DMS79 (cell line): ENCODE data around the gene SSBP2.

ENCODE experiments used
- DNase-seq: peaks from one replicate; lab custom pipeline; 2025; lab: John Stamatoyannopoulos, UW

The SSBP2 gene

DNA sequence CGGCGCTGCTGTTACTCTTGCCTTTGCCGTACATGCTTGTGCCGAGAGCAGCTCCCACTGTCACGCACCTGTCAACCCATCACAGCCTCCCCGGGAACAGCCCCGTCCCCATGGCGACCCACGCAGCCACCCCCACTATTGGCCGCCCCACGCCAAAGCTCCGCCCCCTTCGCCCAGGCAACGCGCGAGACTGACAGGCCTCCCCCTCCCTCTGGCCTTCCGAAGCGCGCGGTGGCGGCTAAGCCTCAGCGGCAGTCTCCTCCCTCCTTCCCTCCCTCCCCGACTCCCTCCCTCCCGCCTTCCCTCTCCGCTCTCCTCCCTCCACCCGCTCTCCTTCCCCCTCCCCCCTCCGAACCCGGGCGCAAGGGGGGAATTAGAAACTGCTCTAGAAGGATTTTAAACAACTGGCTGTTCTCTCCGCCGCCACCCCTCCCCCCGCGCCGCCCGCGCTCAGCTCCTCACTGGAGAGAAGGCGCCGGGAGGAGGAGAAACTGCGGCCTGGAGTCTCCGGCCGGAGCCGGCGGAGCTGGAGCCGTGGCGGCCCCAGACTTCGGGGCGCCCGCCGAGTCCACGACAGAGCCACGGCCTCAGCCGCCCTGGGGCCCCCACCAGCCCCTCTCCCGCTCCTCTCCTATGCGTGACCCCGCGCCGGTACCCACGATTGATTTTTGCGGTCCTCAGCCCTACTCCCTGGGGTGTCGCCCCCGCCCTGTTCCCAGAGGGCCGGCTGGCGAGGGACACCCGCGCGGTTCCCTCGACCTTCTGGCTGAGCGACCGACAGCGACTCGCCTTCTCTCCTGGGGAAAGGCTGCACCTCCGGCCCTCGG, at the start of gene SSBP2:
Gene SSBP2 (minus strand): TSS at position 89 of the 827 bp plus-strand sequence. CDS start 55 bp downstream, at position 34.
- peak; percentile 92 for DNase-seq

DNA sequence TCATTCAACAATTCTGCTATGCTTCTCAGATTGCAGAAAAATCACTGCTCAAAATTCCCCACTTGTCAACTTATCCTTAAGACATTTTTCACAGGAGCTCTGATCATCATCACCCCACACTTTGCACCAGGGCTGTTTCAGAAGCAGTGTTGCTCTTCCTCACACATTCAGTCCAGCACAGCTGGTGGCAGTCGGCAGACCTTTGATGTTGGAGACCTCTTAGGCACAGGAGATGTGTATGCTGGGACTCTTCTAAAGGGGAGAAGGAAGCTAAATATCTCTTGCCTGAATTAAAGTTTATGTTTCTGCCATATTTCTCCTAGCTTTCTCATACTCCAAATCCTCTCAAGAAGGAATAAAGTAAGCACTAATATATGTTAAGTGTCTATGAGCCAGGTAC, 44.8 kb upstream of the SSBP2 start:
- DNase-seq = no peak

DNA sequence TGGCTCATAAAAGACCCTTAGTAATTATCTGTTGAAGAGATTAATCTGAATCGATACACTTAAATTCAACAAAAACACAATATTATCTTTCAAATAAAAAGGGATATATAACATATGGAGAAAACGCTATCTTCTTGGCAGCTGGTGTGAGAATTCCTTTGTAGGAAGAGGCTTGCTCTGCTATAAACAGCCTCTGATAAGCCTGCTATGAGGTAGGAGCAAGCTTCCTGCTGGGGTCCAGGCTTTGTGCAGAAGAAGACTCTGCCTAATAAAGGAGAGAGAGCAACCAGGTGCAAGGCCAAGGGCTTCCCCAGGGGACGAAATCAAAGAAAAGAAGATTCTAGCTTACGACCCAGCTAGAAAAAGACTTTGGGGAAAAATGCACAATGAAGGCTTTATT, 43.3 kb upstream of the SSBP2 start:
- no peak for DNase-seq

DNA sequence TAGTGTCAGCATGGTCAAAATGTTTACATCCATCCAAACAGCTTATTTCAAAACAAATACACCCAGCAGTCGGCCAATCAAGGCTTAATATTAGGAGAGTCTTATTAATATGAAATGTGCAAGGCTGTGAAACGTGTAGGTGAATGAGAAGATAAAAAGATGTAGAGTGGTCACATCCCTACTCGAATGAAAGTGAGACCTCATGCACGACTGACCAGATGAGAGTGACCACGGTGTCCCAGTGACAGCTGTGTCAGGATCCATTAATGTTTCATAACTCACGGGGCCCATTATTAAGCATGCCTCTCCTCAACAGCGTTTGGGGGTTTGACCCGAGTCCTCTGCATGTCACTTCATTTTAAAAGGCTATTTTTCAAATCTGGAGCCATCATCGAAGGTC, 39.4 kb upstream of the SSBP2 start:
- no peak for DNase-seq

DNA sequence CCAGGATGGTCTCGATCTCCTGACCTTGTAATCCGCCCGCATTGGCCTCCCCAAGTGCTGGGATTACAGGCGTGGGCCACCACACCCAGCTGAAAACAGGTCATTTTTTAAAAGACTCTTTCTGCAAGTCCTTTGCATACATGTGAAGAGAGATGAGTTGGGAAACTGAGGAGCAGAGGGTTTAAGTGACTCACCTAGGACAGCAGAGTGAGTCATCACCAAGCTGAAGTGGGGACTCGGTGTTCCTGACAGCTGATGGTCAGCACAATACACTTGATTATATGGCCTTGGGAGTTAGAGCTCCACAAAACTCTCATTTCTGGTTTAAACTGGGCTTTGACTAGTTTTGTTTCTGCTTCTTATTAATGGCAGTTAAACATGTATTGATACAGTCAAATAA, 38.1 kb upstream of the SSBP2 start:
- DNase-seq = no peak

DNA sequence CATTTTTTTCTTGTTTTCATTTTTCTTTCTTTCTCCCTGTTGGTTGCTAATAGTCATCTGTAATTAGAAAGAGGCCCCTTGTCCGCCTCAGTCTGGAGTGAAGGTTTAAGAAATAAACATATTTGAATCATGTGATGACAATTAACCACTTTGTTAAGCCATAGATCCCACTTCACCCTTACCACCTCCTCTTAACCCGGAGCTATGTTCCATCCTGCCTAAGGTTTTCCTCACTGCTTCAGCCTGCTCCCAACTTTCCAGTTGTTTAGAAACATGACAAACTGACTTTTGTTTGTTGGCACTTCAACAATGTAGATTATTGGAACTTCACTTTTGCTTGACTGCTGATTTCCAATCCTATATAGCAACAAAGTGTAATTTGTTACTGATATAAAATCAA, 37.4 kb upstream of the SSBP2 start:
- DNase-seq = no peak

DNA sequence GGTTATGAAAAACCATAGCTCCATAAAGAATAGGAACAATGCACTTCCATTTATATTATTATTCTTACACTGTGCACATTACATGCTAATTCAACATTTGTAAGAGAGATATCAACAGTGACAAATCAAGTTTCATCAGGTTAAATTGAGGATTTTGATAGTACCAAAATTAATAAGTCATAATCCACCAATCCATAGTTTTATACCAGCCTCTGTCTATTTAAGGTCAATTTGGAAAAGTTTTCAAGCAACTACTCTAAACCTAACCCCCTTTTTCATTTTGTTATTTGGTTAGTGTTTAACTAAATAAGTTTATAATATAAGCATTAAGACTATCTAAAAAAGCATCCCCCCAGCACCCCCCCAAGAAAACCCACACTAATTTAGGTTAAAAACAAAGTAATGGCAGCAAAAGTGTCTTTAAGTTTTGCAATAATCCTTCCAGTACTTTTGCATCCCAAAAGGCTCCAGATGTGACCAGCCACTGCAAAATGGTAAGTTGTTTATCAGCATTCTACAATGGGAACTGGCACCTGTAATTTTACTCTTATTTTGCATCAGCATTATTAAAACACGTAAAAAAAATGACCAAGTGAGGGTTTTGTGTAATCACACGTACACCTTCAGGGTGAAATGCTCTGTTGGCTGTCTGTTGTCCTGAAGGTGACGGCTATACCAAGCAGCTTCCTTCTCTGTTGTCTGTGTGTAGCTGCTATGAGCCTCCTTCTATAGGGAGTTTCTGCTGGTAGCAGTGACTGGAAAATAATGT, 36.8 kb upstream of the SSBP2 start:
- peak; percentile 41 for DNase-seq

DNA sequence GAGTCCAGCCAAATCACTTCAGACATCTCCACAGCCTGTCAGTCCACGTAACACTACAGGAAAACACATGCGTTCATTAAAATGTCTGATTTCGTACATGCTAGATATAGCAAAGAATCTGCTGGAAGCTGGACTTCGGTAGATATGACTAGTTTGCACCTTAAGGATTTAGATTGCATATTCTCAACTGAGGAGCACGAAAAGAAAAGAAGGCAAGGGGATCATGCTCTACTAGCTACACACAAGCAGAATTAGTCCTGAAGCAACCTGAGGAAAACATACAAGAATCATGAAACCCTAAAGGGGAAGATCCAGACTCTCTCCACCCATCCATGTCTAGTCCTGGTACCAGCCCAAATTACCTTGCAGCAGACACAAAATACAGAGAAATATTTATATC, 36.1 kb upstream of the SSBP2 start:
- DNase-seq = no peak

DNA sequence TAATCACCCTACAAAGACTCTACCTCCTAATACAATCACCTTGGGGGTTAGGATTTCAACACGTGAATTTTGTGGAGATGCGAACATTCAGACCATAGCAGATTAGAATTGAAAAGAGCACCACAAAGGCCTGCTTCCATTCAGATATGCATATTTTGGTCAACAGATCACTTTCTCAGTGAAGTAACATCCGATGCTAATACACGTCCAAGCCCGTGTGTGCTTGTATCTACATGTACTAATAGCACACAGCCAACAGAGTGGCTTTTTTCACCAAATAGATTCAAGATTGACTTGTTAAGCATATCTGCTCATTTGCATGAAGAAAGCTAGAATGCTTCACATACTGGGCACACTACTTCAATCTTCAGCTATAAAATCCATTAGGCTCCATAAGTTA, 35.6 kb upstream of the SSBP2 start:
- no peak for DNase-seq

DNA sequence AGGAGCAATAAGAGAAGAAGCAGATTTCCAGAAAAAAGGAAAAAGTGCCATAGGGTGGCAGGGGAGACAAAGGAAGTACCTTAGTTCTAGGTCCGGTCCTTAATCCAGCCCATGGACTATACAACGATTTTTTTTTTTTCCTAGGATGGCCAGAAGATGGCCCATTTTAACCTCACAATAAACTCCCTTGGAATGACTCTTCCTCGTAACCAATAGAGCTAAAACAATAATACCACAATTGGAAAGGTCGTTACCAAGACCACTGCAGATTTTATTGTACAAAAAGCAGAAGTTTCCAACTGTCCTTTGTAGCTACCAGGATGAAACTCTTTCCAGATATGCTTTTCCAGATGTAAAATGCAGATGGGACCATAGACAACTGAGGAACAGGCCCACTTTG, 34.4 kb upstream of the SSBP2 start:
- no peak for DNase-seq

DNA sequence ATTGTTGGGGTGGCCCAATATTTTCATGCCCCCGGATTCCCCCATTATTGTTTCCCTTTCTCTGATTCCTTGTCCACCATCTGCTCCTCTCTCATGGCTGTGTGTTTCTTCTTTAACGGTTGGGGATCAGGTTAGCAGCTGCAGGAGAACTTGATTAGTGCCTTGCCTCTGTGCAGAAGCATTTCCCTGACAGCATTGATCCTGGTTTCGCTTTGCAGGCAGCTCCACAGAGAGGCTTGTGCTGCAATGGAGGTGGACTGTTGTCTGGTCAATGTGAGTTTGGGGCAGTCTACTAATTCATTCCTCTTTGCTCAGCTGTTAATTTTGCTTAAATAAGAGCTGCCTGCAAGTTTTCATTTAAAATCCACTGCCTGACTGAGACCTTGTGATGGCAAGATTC, 32.5 kb upstream of the SSBP2 start:
- DNase-seq = no peak

DNA sequence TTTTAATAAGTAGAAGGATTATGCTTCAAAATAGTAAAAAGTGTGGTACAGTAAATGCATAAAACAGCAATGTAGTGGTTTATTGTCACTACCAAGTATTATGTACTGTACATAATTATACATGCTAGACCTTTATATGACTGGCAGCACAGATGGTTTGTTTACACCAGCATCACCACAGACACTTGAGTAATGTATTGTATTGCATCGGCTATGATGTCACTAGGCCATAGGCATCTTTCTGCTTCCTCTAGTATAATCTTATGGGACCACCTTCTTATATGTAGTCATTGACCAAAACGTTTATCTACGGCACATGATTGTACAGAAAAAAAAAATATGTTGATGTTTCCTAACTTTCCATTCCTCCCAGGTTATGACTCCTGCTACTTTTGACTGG, 31.9 kb upstream of the SSBP2 start:
- no peak for DNase-seq

DNA sequence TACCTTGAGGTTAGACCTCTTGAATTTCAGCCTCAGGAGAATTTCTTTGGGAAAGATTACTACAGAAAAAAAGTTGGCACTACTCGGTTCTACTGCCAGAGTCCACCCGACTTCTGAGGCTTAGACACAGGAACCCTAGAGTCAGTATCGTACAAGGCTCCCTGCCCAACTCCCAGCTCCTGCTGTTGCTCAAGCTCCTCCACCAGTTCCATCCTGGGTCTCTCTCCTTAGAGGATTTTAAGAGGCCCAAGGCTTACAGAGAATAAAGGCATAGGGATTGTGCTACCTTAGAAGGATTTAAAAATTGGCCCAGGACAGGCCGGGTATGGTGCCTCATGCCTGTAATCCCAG, 29.0 kb upstream of the SSBP2 start:
- no peak for DNase-seq

DNA sequence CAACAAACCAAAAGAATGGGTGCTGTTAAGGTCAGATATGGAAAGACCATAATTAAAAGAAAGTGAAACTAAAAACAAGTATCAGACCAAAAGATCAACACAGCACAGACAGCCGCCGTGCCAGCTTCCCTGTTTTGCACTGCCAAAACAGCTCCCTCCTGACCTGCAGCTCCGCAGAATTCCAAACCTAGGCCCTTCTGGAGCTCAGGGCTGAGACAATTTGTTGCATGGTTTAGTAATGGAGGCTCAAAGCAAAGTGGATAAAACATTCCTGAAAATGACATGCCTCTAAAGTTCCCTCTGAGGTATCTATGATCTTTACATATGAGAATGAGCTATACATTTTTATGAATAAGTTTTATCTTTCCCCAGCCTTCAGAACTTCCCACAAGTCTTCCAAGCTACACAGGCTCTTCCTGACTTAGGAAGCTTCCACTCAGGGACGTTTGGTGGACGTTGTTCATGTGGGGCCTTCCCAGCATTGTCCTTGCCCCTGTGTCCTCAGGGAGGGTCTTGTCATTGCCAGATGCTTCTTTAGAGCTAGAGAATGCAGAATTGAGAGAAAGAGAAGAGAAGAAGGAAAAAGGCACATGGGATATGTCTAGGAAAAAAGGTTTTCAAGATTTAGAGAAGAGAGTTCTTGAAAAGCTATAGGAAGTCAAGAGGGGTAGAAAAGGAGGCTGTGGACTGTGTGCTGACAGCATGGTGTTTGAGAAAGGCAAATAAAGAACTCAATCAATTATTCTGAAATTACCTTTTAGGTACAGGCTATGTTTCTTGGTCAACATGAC, 28.4 kb upstream of the SSBP2 start:
- DNase-seq = no peak

DNA sequence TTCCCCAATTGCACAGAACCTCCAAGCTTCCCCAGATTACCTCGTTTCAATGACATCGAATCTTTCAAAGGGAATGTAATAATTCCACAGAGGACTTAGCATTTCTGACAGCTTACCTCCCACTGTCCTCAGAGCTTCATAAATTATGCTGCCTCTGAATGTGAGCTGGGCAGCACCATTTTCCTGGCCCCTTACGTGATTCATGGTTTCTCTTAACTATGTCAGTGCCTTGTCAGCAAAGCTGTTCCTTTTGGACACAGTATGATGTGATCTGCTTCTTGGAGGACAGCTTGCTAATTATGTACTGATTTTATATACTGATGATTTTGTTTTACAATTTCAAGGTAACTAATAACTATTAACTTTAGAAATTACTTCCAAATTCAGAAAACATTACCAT, 27.7 kb upstream of the SSBP2 start:
- DNase-seq = no peak

DNA sequence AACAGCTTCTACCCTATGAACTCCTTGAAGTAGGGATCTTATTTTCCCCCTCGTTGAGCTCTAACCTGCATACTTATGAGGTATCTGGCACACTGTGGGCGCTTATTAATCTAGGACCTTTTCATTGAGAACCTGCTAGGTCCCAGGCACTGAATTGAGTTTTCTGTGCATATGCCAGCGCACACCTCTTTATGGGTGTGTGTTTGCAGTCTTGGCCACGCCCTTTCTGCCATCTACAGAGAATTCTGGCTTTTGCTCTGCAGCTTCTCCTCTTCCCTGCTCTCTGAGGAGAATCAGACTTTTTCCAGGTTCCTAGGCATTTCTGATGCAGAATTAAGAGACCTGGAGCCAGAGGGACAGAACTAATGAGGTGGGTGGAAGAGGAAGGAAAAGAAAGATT, 25.4 kb upstream of the SSBP2 start:
- DNase-seq = no peak

DNA sequence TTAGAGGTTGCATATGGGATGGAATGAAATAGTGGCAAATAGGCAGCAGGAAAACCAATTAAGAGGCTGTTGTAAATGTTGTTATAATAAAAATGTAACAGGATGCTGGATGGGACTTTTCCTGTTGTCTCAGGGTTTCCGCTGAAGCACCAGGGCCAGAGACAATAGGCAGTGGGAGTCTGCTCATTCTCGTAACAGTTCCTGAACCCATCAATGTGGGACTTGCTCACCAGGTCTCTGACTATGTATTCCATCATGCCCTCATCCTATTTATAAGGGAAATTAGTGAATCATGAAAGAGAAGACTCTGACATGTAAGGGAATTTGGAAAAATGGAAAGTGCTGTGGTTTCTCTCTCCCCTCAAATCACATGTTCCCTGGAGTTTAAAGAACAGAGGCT, 23.5 kb upstream of the SSBP2 start:
- no peak for DNase-seq

DNA sequence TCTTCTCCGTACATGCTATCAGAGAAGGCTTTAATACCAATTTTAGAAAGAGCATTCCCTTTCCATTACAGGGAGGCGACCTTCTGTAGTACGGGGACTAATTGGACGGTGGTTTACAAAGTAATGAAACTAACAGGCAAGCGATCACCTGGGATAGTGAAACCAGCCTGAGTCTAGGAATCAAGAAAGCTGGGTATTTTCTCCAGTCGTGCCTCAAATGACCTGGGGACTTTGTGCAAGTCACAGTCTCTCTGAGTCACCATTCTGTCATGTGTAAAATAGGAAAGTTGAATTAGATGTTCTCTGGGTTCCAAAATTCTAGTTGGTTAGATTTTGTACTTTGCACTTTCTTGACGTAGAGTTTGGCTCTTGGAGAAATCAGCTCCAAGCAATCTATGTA, 22.7 kb upstream of the SSBP2 start:
- DNase-seq = no peak

DNA sequence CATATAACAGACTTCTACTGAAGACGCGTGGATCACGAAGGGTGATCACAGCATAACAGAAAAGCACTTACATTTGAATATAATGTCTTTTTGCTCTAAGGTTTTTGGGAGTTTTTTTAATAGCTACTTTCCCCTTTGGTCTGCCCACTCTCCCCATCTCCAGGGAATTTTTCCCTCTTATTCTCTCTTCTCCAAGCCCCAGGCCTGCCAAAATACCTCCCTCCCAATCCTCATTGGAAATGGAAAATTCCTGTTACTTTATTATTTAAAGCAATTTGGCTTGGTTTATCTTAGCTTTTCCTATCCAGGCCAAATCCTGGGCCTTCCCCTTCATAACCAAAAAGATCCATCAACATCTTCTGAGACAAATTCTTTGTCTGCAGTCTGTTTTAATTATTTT, 22.3 kb upstream of the SSBP2 start:
- no peak for DNase-seq

DNA sequence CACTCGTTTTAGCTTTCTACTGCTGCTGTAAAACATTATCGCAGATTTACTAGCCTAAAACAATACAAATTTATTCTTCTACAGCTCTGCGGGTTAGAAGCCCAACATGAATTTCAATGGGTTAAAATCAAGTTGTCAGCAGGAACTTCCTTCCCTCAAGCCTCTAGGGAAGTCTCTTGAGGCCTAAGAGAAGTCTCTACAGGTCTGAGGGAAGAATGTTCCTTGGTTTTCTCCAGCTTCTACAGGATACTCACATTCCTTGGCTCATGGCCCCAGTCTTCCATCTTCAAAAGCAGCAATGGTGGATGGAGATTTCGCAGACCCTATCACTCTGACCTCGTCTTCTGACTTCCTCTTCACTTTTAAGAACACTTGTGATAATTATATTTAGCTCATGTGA, 21.6 kb upstream of the SSBP2 start:
- no peak for DNase-seq

DNA sequence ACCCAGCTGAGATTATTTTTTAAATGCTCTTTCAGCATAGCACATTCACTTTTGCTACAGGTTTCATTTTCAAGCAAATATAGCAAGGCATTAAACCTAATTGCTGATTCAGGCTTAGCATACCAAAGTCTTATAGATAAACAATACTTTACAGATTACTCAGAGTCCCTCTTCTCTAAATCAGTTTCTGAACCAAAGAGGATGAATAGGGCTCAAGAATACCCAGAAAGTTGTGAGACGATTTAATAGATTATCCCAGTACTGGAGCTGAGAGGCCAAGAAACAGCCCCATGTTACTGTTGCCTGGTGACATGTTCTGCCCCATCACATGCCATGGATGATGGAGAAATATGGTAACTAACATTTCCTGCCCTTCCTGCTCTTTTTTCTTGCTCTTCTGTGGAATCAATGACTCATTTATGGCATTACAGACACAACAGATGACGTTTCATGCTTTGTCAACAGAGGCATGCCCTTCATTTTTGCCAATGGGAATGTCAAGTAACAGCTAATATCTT, 18.1 kb upstream of the SSBP2 start:
- no peak for DNase-seq

DNA sequence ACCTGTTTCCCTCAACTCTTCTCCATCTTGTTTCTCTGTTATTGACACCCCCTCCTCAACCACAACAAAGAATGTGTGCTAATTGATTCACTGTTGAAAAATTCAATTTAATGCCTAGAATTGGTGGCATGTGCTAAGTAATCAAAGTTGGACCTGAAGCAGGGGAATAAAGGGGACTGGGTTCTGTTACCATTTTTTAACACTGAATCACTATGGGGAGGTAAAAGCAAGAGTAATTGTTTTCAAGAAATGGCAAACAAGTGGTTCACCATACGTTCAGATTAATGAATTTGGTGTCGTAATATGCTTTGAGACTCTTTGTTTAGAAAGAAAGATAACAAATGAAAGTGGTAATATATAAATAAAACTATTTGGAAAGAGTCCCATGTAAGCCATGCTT, 17.0 kb upstream of the SSBP2 start:
- no peak for DNase-seq

DNA sequence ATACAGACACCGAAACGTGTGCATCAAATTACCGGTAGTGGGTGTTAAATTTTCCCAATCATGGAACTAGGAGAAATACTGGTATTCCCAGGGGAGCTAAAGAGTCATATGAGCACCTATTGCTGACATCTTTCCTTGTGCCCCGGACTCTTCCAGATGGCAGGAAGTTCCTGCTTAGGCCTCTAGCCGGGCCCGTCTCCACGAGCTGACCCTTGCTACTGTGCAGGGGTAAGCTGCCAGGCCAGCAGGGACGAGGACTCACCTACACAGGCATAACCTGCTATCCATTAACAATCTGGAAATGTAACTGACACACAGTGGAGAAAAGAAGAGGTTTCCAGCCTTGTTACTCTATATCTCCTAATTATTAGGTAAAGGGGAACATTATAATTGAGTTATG, 16.2 kb upstream of the SSBP2 start:
- no peak for DNase-seq
